GM12873 (cell line): ENCODE results near the gene SLC33A1.

Experiments used
- TF ChIP-seq, protein P1 (sequence below): IDR thresholded peaks from 2 replicates; pipeline ENCODE4 v1.5.1; 2012; ENCODE audit warnings: low read depth, mild to moderate bottlenecking, moderate library complexity, low read length, control low read depth; ENCODE audit not compliant: insufficient read depth; ENCODE audit errors: missing control alignments

Gene SLC33A1

GRCh38 chr3:155790272-155790925 is 63.8 kb downstream of the SLC33A1 start:
- TF ChIP-seq, protein P1, sequence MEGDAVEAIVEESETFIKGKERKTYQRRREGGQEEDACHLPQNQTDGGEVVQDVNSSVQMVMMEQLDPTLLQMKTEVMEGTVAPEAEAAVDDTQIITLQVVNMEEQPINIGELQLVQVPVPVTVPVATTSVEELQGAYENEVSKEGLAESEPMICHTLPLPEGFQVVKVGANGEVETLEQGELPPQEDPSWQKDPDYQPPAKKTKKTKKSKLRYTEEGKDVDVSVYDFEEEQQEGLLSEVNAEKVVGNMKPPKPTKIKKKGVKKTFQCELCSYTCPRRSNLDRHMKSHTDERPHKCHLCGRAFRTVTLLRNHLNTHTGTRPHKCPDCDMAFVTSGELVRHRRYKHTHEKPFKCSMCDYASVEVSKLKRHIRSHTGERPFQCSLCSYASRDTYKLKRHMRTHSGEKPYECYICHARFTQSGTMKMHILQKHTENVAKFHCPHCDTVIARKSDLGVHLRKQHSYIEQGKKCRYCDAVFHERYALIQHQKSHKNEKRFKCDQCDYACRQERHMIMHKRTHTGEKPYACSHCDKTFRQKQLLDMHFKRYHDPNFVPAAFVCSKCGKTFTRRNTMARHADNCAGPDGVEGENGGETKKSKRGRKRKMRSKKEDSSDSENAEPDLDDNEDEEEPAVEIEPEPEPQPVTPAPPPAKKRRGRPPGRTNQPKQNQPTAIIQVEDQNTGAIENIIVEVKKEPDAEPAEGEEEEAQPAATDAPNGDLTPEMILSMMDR: no peak

GRCh38 chr3:155785662-155786295 is 68.4 kb downstream of the SLC33A1 start:
- TF ChIP-seq, protein P1: no peak

- TF ChIP-seq, protein P1: no peak
These were observed 71.8 kb downstream of the SLC33A1 start for GRCh38 chr3:155782390-155782953.

GRCh38 chr3:155780291-155780690 is 73.9 kb downstream of the SLC33A1 start:
- TF ChIP-seq, protein P1: no peak

GRCh38 chr3:155778462-155778861 is 75.8 kb downstream of the SLC33A1 start:
- TF ChIP-seq, protein P1: no peak

DNA sequence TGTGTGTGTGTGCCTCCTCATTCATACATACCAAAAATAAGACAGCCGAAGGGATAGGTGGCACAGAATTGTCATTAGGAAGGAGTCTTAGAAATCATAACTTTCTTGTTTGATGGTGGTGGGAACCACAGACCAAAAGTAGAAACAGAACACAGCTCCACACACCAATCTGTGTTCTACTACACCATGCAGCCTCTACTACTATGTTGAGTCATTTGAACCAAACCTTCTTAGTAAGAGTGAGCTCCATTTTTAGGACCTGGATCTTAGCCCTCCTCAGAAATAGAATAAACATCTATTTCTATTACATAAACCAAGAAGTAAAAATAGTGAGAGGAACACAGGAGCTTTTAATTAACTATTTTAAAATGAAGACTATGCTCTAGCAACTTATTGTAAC is 81.4 kb downstream of the SLC33A1 start:
- TF ChIP-seq, protein P1: no peak

DNA sequence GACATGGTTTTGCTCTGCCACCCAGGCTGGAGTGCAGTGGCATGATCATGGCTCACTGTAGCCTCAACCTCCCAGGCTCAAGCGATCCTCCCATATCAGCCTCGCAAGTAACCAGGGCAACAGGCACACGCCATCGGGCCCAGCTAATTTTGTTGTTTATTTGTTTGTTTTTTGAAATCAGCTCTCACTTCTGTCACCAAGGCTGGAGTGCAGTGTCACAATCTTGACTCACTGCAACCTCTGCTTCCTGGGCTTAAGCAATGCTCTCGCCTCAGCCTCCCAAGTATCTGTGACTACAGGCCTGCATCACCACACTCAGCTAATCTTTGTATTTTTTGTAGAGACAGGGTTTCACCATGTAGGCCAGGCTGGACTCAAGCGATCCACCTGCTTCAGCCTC is 83.1 kb downstream of the SLC33A1 start:
- TF ChIP-seq, protein P1: no peak
